Astrocyte (in vitro differentiated cells and primary cell): Measurements from ENCODE around the gene LRP1B. TPM values are rescaled to one million over a fixed set of nuclear protein-coding genes. Genes with fewer than 3 reads are reported as not detected.
A peak's percentile ranks its signal among the peaks of the same experiment; 100 is the strongest.

ENCODE experiments used
- DNase-seq: peaks from one replicate; pipeline ENCODE4 v3.0.0-alpha.2; 2010; ENCODE audit warnings: low read depth
- FAIRE-seq: peaks from 2 replicates; lab custom pipeline; 2011; peaks lifted over from hg19 to GRCh38; lab: Jason Lieb, UNC
- H2AFZ ChIP-seq: 2 replicates; pipeline ENCODE4 v1.6.0; 2012; ENCODE audit warnings: low read depth, low read length, inconsistent platforms
- H3K27ac ChIP-seq: 2 replicates; pipeline ENCODE4 v1.5.1; 2011; ENCODE audit warnings: low read depth, low read length, inconsistent platforms
- H3K27me3 ChIP-seq: 2 replicates; pipeline ENCODE4 v1.6.0; 2011; ENCODE audit warnings: low read length, inconsistent platforms; ENCODE audit not compliant: insufficient read depth
- H3K36me3 ChIP-seq: 2 replicates; pipeline ENCODE4 v1.5.1; 2011; ENCODE audit warnings: low read length, inconsistent platforms; ENCODE audit not compliant: insufficient read depth
- H3K4me1 ChIP-seq: 2 replicates; pipeline ENCODE4 v1.5.1; 2011; ENCODE audit warnings: low read length, inconsistent platforms; ENCODE audit not compliant: insufficient read depth
- H3K4me2 ChIP-seq: 2 replicates; pipeline ENCODE4 v1.6.0; 2012; ENCODE audit warnings: low read length, inconsistent platforms
- H3K4me3 ChIP-seq: 2 replicates; pipeline ENCODE4 v1.5.1; 2011; ENCODE audit warnings: low read depth, mild to moderate bottlenecking, low read length, inconsistent platforms; ENCODE audit not compliant: insufficient read depth
- H3K79me2 ChIP-seq: 2 replicates; pipeline ENCODE4 v1.6.0; 2012; ENCODE audit warnings: mild to moderate bottlenecking, low read length, inconsistent platforms; ENCODE audit not compliant: insufficient read depth
- H3K9ac ChIP-seq: 2 replicates; pipeline ENCODE4 v1.6.0; 2012; ENCODE audit warnings: mild to moderate bottlenecking, low read length, inconsistent platforms
- H3K9me3 ChIP-seq: 2 replicates; pipeline ENCODE4 v1.5.1; 2012; ENCODE audit warnings: low read depth, mild to moderate bottlenecking, low read length, inconsistent platforms; ENCODE audit not compliant: insufficient read depth
- H4K20me1 ChIP-seq: 2 replicates; pipeline ENCODE4 v1.6.0; 2012; ENCODE audit warnings: low read length, inconsistent platforms; ENCODE audit not compliant: insufficient read depth
- H3K27ac Mint-ChIP-seq: one replicate; pipeline ENCODE4 v1.8.0; 2021; ENCODE audit warnings: mild to moderate bottlenecking, mixed read lengths; ENCODE audit not compliant: unreplicated experiment
- H3K27me3 Mint-ChIP-seq: one replicate; pipeline ENCODE4 v1.8.0; 2021; ENCODE audit warnings: low read depth, mixed read lengths; ENCODE audit not compliant: unreplicated experiment
- H3K36me3 Mint-ChIP-seq: one replicate; pipeline ENCODE4 v1.8.0; 2021; ENCODE audit warnings: low read depth, mixed read lengths; ENCODE audit not compliant: unreplicated experiment
- H3K4me1 Mint-ChIP-seq: one replicate; pipeline ENCODE4 v1.8.0; 2021; ENCODE audit warnings: low read depth, mixed read lengths; ENCODE audit not compliant: unreplicated experiment
- H3K4me3 Mint-ChIP-seq: one replicate; pipeline ENCODE4 v1.8.0; 2021; ENCODE audit warnings: mild to moderate bottlenecking, moderate library complexity, mixed read lengths; ENCODE audit not compliant: unreplicated experiment
- H3K9me3 Mint-ChIP-seq: one replicate; pipeline ENCODE4 v1.8.0; 2021; ENCODE audit warnings: mild to moderate bottlenecking, mixed read lengths; ENCODE audit not compliant: unreplicated experiment
- CTCF ChIP-seq: IDR thresholded peaks from 2 replicates; pipeline ENCODE4 v1.5.1; 2011; ENCODE audit warnings: low read depth, mild to moderate bottlenecking, inconsistent platforms, low read length, moderate library complexity; ENCODE audit not compliant: insufficient read depth
- EZH2 ChIP-seq: IDR thresholded peaks from 2 replicates; pipeline ENCODE4 v1.6.1; 2012; ENCODE audit warnings: mild to moderate bottlenecking, low read length, inconsistent platforms; ENCODE audit not compliant: insufficient read depth
- total RNA-seq: library from RNA; stranded (reverse); gene quantifications from 2 replicates; pipeline ENCODE4 v1.2.1, GENCODE V29; 2021

LRP1B gene
- total RNA-seq, 1 donor from 2014 or later = 1.5 TPM

- H3K4me1 ChIP-seq = no peaks in the 10 kb centered on the region
- no peak overlapping the region for H3K27ac ChIP-seq
- H3K4me3 ChIP-seq = no peak overlapping the region
- DNase-seq (no peak), FAIRE-seq (no peak)
- no peaks in the 10 kb centered on the region for H3K9me3 ChIP-seq
- H4K20me1 ChIP-seq = no peaks in the 10 kb centered on the region
- H3K4me2 ChIP-seq = no peak overlapping the region
- no peak overlapping the region for H3K4me3 Mint-ChIP-seq
- H3K27me3 ChIP-seq = no peaks in the 10 kb centered on the region
- no peaks in the 10 kb centered on the region for H3K4me1 Mint-ChIP-seq
- H3K36me3 Mint-ChIP-seq = no peaks in the 10 kb centered on the region
- H3K36me3 ChIP-seq = no peaks in the 10 kb centered on the region
- H3K9me3 Mint-ChIP-seq = no peaks in the 10 kb centered on the region
- H2AFZ ChIP-seq = no peak overlapping the region
- H3K27me3 Mint-ChIP-seq = no peaks in the 10 kb centered on the region
- TF ChIP-seq CTCF (no peak), EZH2 (no peak)
- H3K27ac Mint-ChIP-seq = no peak overlapping the region
- no peak overlapping the region for H3K9ac ChIP-seq
- H3K79me2 ChIP-seq = no peaks in the 10 kb centered on the region
Observed at GRCh38 chr2:141362311-141362710, 768.5 kb downstream of the LRP1B start.

- FAIRE-seq = no peak
- Histone ChIP-seq H3K79me2 (no peaks in the 10 kb centered on the region), H4K20me1 (no peaks in the 10 kb centered on the region), H2AFZ (no peak overlapping the region), H3K27ac (no peak overlapping the region), H3K4me3 (no peak overlapping the region), H3K4me1 (no peaks in the 10 kb centered on the region), H3K36me3 (no peaks in the 10 kb centered on the region), H3K27me3 (no peaks in the 10 kb centered on the region), H3K9me3 (no peaks in the 10 kb centered on the region), H3K9ac (no peak overlapping the region), H3K4me2 (no peak overlapping the region)
- Mint-ChIP-seq H3K27ac (no peak overlapping the region), H3K9me3 (peaks cover 2% of the 10 kb centered on the region), H3K36me3 (no peaks in the 10 kb centered on the region), H3K4me3 (no peak overlapping the region), H3K4me1 (peaks cover 3% of the 10 kb centered on the region), H3K27me3 (no peaks in the 10 kb centered on the region)
- DNase-seq = peak; percentile 32
- TF ChIP-seq CTCF = no peak
- TF ChIP-seq EZH2 = no peak
Observed at GRCh38 chr2:141348481-141348880, 782.3 kb downstream of the LRP1B start.

- FAIRE-seq (no peak), DNase-seq (peak; percentile 99)
- no peaks in the 10 kb centered on the region for H3K36me3 ChIP-seq
- no peaks in the 10 kb centered on the region for H3K9me3 ChIP-seq
- H2AFZ ChIP-seq = no peak overlapping the region
- H4K20me1 ChIP-seq = no peaks in the 10 kb centered on the region
- Mint-ChIP-seq H3K4me3 (no peak overlapping the region), H3K27ac (peak overlapping the region; percentile 70), H3K27me3 (no peaks in the 10 kb centered on the region), H3K4me1 (peaks cover 23% of the 10 kb centered on the region), H3K36me3 (no peaks in the 10 kb centered on the region), H3K9me3 (no peaks in the 10 kb centered on the region)
- no peak overlapping the region for H3K4me3 ChIP-seq
- no peaks in the 10 kb centered on the region for H3K79me2 ChIP-seq
- no peak for TF ChIP-seq EZH2
- TF ChIP-seq CTCF = no peak
- no peak overlapping the region for H3K9ac ChIP-seq
- H3K27me3 ChIP-seq = no peaks in the 10 kb centered on the region
- H3K27ac ChIP-seq = peak overlapping the region; percentile 30
- no peaks in the 10 kb centered on the region for H3K4me1 ChIP-seq
- H3K4me2 ChIP-seq = peak overlapping the region; percentile 7
Observed at GRCh38 chr2:141341444-141341843, 789.4 kb downstream of the LRP1B start.
